Aorta (tissue), 5 donors: ENCODE results near the gene MAGEA11. TPM values are rescaled to one million over a fixed set of nuclear protein-coding genes. Genes with fewer than 3 reads are reported as not detected.
"Not testable (repeated sequence)": the region's sequence is repeated elsewhere in the genome, so short reads cannot be mapped to it uniquely, and the experiment has no call there.

Source experiments
- ATAC-seq: fragments of 200-7000 bp; cut with Tn5 transposase; one replicate; pipeline ENCODE4 v1.9.1; 2022; ENCODE audit warnings: moderate library complexity; ENCODE audit not compliant: low FRiP score
- DNase-seq, 2 donors: peaks; one replicate each; pipeline ENCODE4 v3.0.0-alpha.2; 2020
- H3K27ac ChIP-seq, 2 donors: one replicate each; pipeline ENCODE4 v1.5.1; 2013; ENCODE audit warnings: low read length in 2 of 2, mild to moderate bottlenecking in 2 of 2, moderate library complexity in 2 of 2, control low read depth in 1 of 2, inconsistent platforms in 1 of 2, low read depth in 1 of 2
- H3K27me3 ChIP-seq, 2 donors: one replicate each; pipeline ENCODE4 v1.6.1; 2013; ENCODE audit warnings: control low read depth in 1 of 2, low read length in 1 of 2, mild to moderate bottlenecking in 1 of 2, moderate library complexity in 1 of 2; ENCODE audit not compliant: insufficient read depth in 2 of 2, control insufficient read depth in 1 of 2
- H3K36me3 ChIP-seq, 2 donors: one replicate each; pipeline ENCODE4 v1.6.1; 2013; ENCODE audit warnings: control low read depth in 1 of 2, low read length in 1 of 2, mild to moderate bottlenecking in 1 of 2; ENCODE audit not compliant: insufficient read depth in 2 of 2, control insufficient read depth in 1 of 2
- H3K4me1 ChIP-seq, 2 donors: one replicate each; pipeline ENCODE4 v1.6.1; 2013; ENCODE audit warnings: low read length in 2 of 2, control low read depth in 1 of 2, mild to moderate bottlenecking in 1 of 2, moderate library complexity in 1 of 2; ENCODE audit not compliant: insufficient read depth in 2 of 2, control insufficient read depth in 1 of 2
- H3K4me3 ChIP-seq, 2 donors: one replicate each; pipeline ENCODE4 v1.5.1; 2013; ENCODE audit warnings: low read length in 2 of 2, control low read depth in 1 of 2, mild to moderate bottlenecking in 1 of 2
- H3K9me3 ChIP-seq: one replicate; pipeline ENCODE4 v1.6.1; 2013; ENCODE audit warnings: mild to moderate bottlenecking, low read length; ENCODE audit not compliant: control insufficient read depth
- WGBS, 2 donors: extraction: QIAGEN DNeasy Blood & Tissue Kit; methylation state at CpG; one replicate each; pipeline ENCODE4 v1.1.7; 2013; 5-methylcytosine and 5-hydroxymethylcytosine counted together
- intact Hi-C, 2 donors: fragments of 100-400 bp; cut with DNase I; formaldehyde crosslinking; loops; one replicate each; pipeline versions ENCODE4 v1.14.2 to v1.15.0; 2022
- polyA plus RNA-seq, 2 donors: library from polyadenylated mRNA; stranded (reverse); fragments of 200-250 nt; gene quantifications; one replicate each; pipeline ENCODE4 v1.2.3, GENCODE V29; 2013
- total RNA-seq, 2 donors: library from RNA; stranded (reverse); fragmentation: NEBNext Ultra II Directional; extraction: Animal tissue kit (Norgen Biotek cat#: 25700); gene quantifications; one replicate each; pipeline ENCODE4 v1.2.1, GENCODE V29; 2021
- donor health status: healthy with polysubstance abuse.
- donor health status: Bipolar disorder and iron deficiency.
- donor health status: DM: no; HTN: no; CAD: no.
- donor health status: DM: no; HTN: no; CAD: no.
- donor health status: DM: yes; HTN: yes; CAD: no.

The MAGEA11 gene
- total and polyA plus RNA-seq, 4 donors: not detected

GRCh38 chrX:149723583-149724118 is 11.8 kb downstream of the MAGEA11 start:
- DNase-seq, ATAC-seq, intact Hi-C loops, H3K9me3 ChIP-seq, H3K27me3 ChIP-seq, H3K36me3 ChIP-seq, H3K4me1 ChIP-seq, H3K4me3 ChIP-seq, H3K27ac ChIP-seq: not testable (repeated sequence)
- 65 to 76% methylated on average over 3 of the region's 5 CpGs for WGBS, 2 donors

GRCh38 chrX:149727308-149727707 is 15.4 kb downstream of the MAGEA11 start:
- H3K27me3 ChIP-seq, H3K9me3 ChIP-seq, intact Hi-C loops, H3K36me3 ChIP-seq, DNase-seq, ATAC-seq, H3K27ac ChIP-seq, H3K4me3 ChIP-seq, H3K4me1 ChIP-seq: not testable (repeated sequence)
- 59 to 68% methylated on average over 3 of the region's 7 CpGs for WGBS, 2 donors

GRCh38 chrX:149742269-149742668 is 30.4 kb downstream of the MAGEA11 start:
- H3K36me3 ChIP-seq, DNase-seq, intact Hi-C loops, H3K27me3 ChIP-seq, H3K4me3 ChIP-seq, H3K4me1 ChIP-seq, ATAC-seq, H3K27ac ChIP-seq, H3K9me3 ChIP-seq: not testable (repeated sequence)
- no CpG with 5 or more reads among the region's 6 CpGs for WGBS, 2 donors

- 58 to 84% methylated on average over 2 of the region's 6 CpGs for WGBS, 2 donors
- H3K4me1 ChIP-seq, H3K27me3 ChIP-seq, H3K27ac ChIP-seq, DNase-seq, intact Hi-C loops, H3K4me3 ChIP-seq, H3K36me3 ChIP-seq, H3K9me3 ChIP-seq, ATAC-seq: not testable (repeated sequence)
Observed at GRCh38 chrX:149746390-149747007, 34.6 kb downstream of the MAGEA11 start.

GRCh38 chrX:149757206-149758067 is 45.6 kb downstream of the MAGEA11 start:
- no peaks in the 10 kb centered on the region for H3K27me3 ChIP-seq
- no peak overlapping the region for H3K27ac ChIP-seq
- no peaks in the 10 kb centered on the region for H3K9me3 ChIP-seq
- H3K4me3 ChIP-seq: no peak overlapping the region
- peak in 1 of 2 donors; percentile 28 for DNase-seq
- ATAC-seq: no peak
- H3K36me3 ChIP-seq: no peaks in the 10 kb centered on the region
- no peaks in the 10 kb centered on the region for H3K4me1 ChIP-seq
- intact Hi-C loops: no loop called here
- 80 to 85% methylated on average over 8 of the region's 8 CpGs for WGBS, 2 donors

GRCh38 chrX:149758068-149758714 is 46.3 kb downstream of the MAGEA11 start:
- whole genome bisulfite sequencing, 2 donors: 92 to 95% methylated on average over 17 to 18 of the region's 18 CpGs
- DNase-seq: peak in 1 of 2 donors; percentile 64
- Histone ChIP-seq H3K9me3 (no peaks in the 10 kb centered on the region), H3K27me3 (no peaks in the 10 kb centered on the region), H3K36me3 (no peaks in the 10 kb centered on the region), H3K4me3 (no peak overlapping the region), H3K4me1 (no peaks in the 10 kb centered on the region), H3K27ac (no peak overlapping the region)
- intact Hi-C loops: no loop called here
- no peak for ATAC-seq

GRCh38 chrX:149758715-149759078 is 46.8 kb downstream of the MAGEA11 start:
- WGBS, 2 donors: 86 to 90% methylated on average over 10 to 16 of the region's 17 CpGs
- H3K4me3 ChIP-seq, H3K27ac ChIP-seq, ATAC-seq, H3K9me3 ChIP-seq, H3K36me3 ChIP-seq, H3K27me3 ChIP-seq, intact Hi-C loops, H3K4me1 ChIP-seq: not testable (repeated sequence)
- DNase-seq: peak in 1 of 2 donors; percentile 64

GRCh38 chrX:149759824-149760223 is 48.0 kb downstream of the MAGEA11 start:
- H3K27ac ChIP-seq: no peak overlapping the region
- intact Hi-C loops: loop anchor here in 1 of 2 donors (10.0 kb wide), 1 partner anchor 75 kb away; no protein-coding TSS in a partner anchor
- H3K4me1 ChIP-seq: no peaks in the 10 kb centered on the region
- DNase-seq: peak in 1 of 2 donors; percentile 54
- H3K36me3 ChIP-seq: no peaks in the 10 kb centered on the region
- no peak for ATAC-seq
- H3K27me3 ChIP-seq: no peaks in the 10 kb centered on the region
- no peaks in the 10 kb centered on the region for H3K9me3 ChIP-seq
- H3K4me3 ChIP-seq: no peak overlapping the region
- WGBS, 2 donors: 77 to 90% methylated on average over 7 of the region's 7 CpGs
